CD4-positive, alpha-beta T cell treated with Interleukin-2 at 100 ng/mL for 4 hours (primary cell): Measurements from ENCODE around the gene NXPE4.

ENCODE experiments used
- DNase-seq: peaks from one replicate; pipeline ENCODE4 v3.0.0-alpha.2; 2020; ENCODE audit warnings: low spot score

NXPE4 gene

GRCh38 chr11:114559425-114560310 lies 35.9 kb downstream of the NXPE4 start, which contains the start of gene NXPE1:
Gene NXPE1, minus strand, starts transcription at chr11:114559881. Its CDS starts 8,680 bp downstream, at chr11:114551201.
- no peak for DNase-seq

- no peak for DNase-seq
Observed at GRCh38 chr11:114556135-114556534, 39.5 kb downstream of the NXPE4 start.

GRCh38 chr11:114553642-114554041 lies 41.9 kb downstream of the NXPE4 start:
- no peak for DNase-seq

- DNase-seq = no peak
Observed at GRCh38 chr11:114551060-114551459, 44.5 kb downstream of the NXPE4 start.

- DNase-seq = no peak
Observed at GRCh38 chr11:114525682-114526081, 69.9 kb downstream of the NXPE4 start.

- no peak for DNase-seq
Observed at GRCh38 chr11:114524122-114524521, 71.5 kb downstream of the NXPE4 start.

- DNase-seq = no peak
Observed at GRCh38 chr11:114522818-114523217, 72.8 kb downstream of the NXPE4 start.
